GM21528 (cell line): ENCODE data around the gene SRRM3.
"Not testable (repeated sequence)": the region's sequence is repeated elsewhere in the genome, so short reads cannot be mapped to it uniquely, and the experiment has no call there.

Experiments
- ATAC-seq: cut with Tn5 transposase; IDR thresholded peaks from one replicate; pipeline ENCODE4 v1.9.1; 2021; ENCODE audit warnings: mild to moderate bottlenecking, moderate library complexity; ENCODE audit not compliant: unreplicated experiment, low FRiP score

SRRM3 gene

DNA sequence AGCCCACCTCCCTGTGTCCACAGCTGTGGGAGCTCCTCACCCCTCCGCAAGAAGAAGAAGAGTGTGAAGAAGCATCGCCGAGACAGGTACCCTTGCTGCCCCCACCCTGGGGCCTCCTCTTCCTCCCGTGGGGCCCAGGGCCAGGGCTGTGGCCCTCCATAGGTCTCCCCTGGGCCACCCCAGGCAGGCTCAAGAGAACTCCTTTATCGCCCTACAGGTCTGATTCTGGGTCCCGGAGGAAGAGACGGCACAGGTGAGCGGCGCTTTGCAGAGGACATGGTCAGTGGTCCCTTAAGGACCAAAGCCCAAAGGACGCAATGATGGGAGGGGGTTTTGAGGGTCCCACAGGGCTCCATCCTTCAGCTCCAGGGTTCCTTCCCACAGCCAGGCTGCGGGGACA lies 59.6 kb downstream of the SRRM3 start:
- ATAC-seq = no peak

DNA sequence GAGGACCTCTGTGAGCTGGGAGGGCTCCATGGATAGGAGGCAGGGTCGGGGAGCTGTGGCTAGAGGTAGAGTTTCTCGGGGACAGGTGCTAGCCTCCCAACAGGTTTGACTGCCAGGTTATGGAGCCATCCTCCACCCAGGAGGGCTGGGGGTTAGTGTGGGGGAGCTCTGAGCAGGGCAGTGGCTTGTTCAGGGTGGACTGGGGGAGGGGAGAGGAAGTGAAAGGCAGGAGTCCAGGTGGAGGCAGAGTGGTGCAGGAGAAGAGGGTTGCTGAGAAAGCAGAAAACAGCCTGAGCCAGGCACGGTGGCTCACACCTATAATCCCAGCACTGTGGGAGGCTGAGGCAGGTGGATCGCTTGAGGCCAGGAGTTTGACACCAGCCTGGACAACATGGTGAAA lies 60.2 kb downstream of the SRRM3 start:
- ATAC-seq = no peak

DNA sequence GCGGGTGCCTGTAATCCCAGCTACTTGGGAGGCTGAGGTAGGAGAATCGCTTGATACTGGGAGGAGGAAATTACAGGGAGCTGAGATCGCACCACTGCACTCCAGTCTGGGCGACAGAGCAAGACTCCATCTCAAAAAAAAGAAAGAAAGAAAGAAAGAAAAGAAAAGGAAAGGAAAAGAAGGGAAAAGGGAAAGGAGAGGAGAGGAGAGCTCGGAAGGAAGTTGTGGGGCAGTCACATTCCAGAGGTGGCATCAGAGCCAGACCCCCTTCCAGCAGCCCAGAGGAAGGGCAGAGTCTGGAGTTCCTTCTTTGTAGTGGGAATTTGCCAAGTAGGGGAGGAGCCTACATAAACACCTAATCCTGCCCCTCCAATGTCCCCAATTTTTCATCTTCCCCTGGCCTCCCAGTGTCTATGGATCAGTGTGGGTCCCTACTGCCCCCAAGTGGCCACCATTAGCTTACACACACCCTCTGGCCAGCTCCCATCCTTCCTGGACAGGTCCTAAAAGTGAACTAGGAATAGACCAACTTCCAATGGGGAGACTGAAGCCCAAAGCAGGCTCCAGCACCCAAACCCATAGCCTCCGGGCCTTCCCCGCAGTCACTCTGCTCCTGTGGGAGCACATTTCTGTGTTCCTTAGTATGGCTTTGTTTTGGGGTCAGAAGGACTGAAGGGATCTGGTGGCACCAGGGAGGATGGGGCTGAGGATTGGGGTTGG lies 61.1 kb downstream of the SRRM3 start:
- ATAC-seq = no peak

DNA sequence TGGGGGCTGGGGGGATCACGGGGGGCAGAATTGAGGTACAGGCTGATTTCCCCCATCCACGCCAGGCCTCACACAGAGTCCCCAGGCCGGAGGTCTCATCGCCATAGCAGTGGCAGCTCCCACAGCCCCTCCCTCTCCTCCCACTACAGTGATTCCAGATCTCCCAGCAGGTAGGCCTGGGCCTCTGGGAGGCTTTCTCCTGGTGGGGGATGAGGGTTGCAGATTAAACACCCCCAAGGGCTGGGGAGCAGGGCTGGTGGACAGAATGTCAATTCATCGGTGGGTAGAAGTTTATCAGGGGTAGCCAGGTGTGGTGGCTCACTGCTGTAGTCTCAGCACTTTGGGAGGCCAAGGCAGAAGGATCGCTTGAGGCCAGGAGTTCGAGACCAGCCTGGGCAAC lies 63.6 kb downstream of the SRRM3 start:
- ATAC-seq = no peak

DNA sequence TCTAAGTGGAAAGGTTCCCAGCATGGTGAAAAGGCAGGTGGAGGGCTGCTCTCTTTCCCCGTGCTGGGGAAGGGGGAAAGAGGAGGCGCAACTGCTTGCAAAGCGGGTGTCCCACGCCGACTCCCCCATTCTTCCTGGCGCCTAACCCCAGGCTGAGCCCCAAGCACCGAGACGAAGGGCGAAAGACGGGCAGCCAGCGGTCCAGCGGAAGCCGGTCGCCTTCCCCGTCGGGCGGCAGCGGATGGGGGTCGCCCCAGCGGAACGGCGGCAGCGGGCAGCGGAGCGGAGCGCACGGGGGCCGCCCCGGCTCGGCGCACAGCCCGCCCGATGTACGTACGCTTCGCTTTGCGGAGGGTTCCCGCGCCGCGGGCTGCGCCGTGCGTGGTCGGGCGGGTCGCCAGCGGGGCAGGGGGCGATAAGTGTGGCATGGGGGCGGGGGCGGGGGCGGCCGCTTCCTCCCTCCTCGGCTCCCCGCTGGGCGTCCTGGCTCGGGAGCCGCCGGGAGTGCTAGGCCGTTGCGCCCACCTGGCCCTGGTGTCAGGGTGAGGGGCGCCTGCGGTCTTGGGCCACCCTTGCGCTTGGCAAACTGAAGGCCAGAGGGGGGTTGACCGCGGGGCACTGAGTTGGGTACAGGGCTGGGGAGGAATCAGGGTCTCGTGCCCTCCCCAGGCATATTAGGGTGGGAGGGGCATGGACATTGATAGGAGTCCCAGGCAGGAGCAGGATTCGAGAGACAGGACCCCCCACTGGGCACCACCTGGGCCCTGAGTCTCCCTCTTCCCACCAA lies 65.6 kb downstream of the SRRM3 start:
- ATAC-seq = no peak

DNA sequence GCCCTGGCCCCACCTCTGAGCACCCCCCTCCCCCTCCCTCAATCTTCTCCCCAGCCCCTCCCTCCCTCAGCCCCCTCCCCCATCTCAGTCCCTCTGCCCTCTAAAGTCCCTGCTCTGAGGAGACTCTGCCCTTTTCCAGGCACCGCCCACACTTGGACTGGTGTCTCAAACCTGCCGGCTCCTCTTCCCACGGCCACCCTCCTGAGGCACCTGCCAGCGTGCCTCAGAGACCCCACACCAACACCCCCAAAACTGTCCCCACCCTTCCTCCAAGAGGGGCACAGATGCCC lies 66.1 kb downstream of the SRRM3 start:
- no peak for ATAC-seq

DNA sequence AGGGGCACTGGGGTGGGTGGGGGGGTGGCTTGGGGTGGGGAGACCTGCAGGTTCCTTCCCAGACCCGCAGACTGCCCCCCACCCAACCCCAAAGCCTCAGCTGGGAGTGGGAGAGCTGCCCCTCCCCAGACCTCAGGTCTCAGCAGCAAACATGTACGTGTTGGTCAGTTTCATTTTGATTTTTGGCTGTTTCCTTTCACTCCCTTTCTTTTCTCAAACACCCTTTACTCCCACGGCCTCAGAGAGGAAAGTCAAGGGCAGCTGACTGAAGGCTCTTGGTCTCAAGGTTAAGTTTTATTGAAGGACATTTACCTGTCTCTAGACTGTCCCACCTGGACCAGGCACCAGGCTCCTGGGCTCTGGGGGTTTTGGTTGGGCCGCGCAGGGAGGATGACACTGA lies 66.7 kb downstream of the SRRM3 start:
- no peak for ATAC-seq

DNA sequence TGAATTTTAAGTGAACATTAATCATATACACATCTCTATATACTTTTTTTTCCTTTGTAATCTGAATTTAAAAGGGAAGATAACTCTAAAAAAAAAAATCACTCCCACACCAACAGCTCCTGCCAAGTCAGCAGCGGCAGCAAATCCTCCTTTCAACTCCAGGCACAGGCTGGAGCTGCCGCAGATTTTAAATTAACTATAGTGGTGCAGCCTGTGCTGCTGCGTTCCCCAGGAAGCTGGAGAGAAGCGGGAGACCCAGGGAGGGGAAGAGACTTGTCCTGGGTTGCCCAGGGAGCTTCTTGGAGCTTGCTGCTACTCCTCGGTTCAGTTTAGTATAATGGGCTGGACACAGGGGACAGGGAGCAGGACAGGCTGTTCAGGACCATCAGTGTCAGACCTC lies 68.2 kb downstream of the SRRM3 start:
- ATAC-seq = no peak

DNA sequence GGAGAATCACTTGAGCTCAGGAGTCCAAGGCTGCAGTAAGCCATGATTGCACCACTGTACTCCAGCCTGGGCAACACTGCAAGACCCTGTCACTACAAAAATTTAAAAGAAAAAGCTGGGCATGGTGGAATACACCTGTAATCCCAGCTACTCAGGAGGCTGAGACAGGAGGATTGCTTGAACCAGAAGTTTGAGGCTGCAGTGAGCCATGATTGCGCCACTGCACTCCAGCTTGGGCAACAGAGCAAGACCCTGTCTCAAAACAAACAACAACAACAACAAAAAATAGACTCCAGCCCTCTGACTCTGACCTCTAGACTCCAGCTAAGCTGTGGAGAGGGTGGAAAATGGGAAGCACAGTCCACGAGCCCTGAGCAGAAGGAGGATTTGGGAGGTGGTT lies 69.7 kb downstream of the SRRM3 start:
- ATAC-seq = not testable (repeated sequence)

DNA sequence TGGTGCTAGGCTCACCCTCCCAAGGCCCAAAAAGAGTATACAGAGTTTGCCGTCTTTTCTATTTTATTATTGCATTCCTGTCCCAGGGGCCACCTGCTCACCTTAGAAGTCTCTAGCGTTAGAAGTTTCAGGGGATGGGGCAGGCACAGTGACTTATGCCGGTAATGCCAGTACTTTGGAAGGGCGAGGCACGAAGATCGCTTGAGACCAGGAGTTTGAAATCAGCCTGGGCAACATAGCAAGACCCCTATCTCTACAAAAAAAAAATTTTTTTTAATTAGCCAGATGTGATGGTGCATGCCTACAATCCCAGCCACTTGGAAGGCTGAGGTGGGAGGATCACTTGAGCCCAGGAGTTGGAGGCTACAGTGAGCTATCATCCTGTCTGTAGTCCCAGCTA lies 70.4 kb downstream of the SRRM3 start:
- no peak for ATAC-seq

DNA sequence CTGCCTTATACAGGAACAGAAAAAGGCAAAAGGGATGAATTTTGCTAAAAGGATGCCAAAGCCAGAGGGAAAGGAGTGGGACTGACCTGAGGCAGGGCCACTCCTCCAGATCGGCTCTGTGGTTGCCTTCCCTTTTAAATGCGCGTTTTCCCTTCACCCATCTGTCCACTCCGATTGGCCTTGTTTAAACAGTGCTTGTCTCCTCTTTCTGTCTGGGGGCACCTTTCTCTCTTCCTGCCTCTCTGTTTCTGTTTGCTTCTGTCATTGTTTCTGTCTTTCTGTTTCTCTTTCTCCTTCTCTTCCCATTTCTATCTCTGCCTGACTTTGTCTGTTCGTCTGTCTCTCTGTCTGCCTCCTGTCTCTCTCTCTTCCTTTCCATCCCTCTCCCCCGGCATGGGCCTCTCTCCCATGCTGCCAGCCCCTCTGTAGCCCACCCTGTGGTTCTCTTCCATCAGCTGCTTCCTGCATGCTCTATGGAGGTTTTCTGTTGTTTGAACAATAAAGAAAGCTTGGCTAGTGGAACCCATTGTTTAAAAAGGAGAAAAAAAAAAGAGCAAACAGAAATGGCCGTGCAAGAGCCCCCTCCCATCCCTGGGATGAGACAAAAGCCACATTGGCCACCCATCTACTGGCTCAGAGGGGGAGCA lies 71.3 kb downstream of the SRRM3 start:
- no peak for ATAC-seq

DNA sequence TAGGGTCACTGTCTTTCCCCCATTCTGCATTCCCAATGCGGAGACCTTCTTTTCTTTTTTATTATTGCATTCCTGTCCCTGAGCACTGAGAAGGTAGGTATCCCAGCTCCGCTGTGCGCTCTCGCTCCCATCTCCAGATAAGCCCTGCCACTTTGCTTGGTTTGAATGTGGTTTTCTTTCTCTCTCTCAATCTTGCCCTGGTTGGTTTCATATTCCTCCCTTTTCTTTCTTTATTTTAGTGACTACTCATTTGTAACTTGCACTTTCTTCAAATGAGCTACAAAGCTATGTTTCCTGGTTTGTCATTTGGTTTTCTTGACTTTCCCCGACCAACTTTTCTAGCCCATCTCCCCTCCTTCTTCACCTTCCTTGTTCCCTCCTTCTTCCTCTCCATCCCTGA lies 71.8 kb downstream of the SRRM3 start:
- ATAC-seq = no peak

DNA sequence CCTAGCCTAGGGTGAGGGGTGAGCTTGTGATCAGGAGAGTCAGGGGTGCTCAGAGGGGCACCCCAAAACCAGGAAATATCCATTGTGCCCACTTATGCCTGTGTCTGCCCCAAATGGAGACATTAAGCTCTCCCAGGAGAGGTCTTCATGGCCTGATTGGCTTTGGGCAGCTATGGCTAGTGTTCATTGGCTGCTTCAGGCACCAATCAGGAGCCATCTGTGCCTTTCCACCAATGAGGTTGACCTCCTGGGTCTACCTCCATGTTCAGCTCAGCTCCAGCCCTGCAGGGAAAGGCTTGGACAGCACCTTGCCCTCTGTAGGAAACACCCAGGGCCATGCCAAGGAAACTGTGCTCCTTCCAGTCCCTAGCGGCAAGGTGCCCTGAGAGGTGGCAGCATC lies 76.8 kb downstream of the SRRM3 start:
- no peak for ATAC-seq

DNA sequence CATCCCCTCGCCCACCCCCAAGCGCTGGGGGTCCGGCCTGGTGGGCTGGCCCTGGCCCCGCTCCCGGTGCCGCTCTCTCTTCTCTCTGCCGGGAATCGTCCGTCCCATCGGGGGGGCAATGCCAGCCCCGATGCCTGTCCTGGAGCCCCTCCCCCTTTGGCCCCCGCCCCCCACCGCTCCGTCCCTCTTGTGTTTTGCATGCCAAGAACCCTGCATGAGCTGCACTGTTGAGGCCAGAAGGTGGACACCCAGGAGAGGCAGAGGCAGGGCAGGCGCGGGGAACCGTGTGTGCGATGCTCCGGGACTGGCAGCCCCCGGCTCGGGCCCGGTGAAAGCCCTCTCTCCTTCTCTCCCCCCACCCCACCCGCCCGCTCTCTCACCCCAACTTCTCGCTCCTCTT lies 78.7 kb downstream of the SRRM3 start:
- ATAC-seq = no peak

DNA sequence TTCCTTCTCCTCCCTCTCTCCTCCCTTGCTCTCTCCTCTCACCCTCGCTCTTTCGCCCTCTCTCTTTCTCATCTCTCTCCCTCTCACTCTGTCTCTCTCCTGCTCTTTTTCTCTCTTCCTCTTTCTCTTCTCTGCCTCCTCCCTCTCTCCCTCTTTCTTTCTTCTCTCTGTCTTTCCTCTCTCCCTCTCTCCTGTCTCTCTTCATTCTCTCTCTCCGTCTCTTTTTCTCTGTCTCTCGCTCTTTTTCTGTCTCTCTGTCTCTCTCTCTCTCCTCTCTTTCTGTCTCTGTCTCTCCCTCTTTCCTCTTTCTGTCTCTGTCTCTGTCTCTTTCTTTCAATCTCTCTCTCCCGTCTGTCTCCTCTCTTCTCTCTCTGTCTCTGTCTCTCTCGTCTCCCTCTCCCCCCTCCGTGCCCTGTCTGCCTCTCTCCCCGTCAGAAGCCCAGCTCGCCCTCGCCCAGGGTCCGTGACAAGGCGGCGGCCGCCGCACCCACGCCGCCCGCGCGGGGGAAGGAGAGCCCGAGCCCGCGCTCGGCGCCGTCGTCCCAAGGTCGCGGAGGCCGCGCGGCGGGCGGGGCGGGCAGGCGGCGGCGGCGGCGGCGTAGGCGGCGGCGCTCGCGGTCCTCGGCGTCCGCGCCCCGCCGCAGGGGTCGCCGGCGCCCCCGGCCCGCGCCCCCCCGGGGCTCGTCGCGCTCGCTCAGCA lies 79.5 kb downstream of the SRRM3 start:
- no peak for ATAC-seq

DNA sequence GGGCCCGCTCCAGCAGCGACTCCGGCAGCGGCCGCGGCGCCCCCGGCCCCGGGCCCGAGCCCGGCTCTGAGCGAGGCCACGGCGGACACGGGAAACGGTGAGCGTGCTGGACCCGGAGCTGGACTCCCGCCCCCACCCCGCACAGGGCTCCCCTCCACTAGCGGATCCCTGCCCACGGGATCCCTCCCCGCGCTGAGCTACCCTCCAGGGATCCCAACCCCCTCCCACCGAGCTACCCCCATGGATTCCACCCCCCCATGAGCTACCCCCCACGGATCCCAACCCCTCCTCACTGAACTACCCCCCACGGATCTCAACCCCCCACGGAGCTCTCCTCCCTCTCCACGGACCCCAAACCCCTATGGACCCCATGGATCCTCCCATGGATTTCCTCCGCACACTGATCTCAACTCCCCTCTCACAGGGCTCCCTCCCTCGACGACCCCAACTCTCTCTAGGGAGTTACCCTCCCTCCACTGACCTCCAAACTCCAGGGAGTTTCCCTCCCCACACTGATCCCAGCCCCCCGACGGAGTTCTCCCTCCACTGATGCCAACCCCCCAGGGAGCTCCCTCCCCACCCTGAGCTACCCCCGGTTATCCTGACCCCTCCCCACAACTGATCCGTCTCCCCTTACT lies 80.1 kb downstream of the SRRM3 start:
- no peak for ATAC-seq

DNA sequence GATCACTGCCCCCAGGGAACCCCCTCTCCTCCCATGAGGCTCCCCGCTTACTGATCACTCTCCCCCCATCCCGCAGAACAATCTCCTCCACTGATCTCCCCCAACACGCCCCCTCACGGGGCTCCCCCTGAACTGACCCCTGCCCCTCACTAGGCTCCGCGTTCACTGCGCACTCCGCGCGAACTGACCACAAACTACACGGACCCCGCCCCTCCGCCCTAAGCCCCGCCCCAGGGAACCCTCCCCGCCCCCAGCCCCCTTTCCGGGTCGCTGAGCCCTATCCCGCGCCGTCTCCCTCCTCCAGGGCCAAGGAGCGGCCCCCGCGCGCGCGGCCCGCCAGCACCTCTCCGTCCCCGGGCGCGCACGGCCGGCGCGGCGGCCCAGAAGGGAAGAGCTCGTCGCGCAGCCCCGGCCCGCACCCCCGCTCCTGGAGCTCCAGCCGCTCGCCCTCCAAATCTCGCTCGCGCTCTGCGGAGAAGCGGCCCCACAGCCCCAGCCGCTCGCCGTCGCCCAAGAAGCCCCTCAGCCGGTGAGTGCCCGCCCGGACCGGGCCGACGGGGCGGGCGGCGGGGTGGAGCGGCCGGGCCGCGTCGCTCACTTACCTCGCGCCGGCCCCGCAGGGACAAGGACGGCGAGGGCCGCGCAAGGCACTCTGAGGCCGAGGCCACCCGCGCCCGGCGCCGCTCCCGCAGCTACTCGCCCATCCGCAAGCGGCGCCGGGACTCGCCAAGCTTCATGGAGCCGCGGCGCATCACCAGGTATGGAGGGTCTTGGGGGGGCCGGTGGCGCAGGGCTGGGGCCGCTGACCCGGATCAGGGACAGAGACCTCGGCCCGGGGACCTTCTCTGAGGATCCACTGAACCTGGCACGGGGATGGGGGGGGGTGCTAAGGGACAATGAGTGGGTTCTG lies 80.9 kb downstream of the SRRM3 start:
- ATAC-seq = no peak

DNA sequence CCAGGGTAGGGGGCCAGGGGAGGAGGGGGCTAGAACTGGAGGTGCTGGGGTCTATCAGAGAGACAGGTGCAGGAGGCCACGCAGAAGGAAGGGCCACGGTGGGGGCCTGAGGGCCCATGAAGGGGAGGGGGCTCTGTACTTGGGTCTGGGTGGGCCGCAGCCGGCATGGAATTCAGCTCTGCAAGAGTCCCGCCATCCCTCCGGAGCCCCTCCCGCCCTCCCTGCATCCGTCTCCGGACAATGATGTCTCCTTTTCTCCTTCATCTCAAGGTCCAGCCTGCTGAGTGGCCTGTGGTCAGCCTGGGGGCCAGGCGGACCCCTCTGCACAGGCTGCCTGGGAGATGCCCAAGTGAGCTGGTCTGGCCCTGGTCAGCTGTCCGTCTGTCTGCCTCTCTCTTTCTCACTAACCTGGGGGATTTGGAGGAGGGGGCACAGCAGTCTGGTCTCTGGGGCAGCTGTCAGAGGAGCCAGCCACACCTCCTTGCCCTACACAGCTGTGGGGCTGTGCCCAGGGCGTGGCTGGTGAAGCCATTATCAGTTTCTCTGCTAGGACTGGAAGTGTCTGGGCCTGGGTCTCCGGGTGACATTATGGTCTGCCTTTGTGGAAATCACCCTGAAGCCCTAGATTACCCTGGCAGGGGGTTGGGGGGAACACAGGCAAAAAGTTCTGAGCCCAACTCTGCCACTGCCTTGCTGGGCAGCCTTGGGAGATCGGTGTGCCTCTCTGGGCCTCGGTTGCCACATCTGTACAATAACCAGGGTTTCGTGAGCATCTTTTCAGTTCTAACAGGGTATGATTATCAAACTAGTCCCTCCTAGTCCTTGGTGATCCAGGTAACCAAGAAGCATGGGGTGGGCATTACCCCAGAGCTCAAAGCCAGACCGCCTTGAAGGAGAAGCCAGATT lies 81.8 kb downstream of the SRRM3 start:
- ATAC-seq = no peak
